IMR-90 (cell line): ENCODE data around the gene FBXW4. TPM values are rescaled to one million over a fixed set of nuclear protein-coding genes. Genes with fewer than 3 reads are reported as not detected.

Experiments
- ATAC-seq: fragments of 200-7000 bp; cut with Tn5 transposase; 2 replicates; pipeline ENCODE4 v1.9.1; 2020; ENCODE audit warnings: low read depth, mild to moderate bottlenecking, moderate library complexity
- BruUV-seq: library from RNA; stranded (reverse); fragments of 400-500 nt; replicated peaks from 2 replicates; lab custom pipeline; 2021; lab: Mats Ljungman, UMichigan
- CTCF ChIA-PET: fragments of 300-600 bp; formaldehyde crosslinking; extraction: SDS; loops from one replicate; lab custom pipeline; 2021; ENCODE audit warnings: antibody characterized with exemption; lab: Yijun Ruan, JAX
- POLR2A ChIA-PET: fragments of 300-600 bp; sonication (Branson Sonifier 250); formaldehyde crosslinking; loops from one replicate; lab custom pipeline; 2022; ENCODE audit warnings: antibody characterized with exemption; ENCODE audit not compliant: unreplicated experiment; lab: Charles Lee
- DNase-seq: peaks from one replicate; pipeline ENCODE4 v3.0.0; 2013
- H2AFZ ChIP-seq: replicated peaks from 2 replicates; pipeline ENCODE3; 2013; ENCODE audit warnings: low read length, mild to moderate bottlenecking; ENCODE audit not compliant: poor library complexity
- H2AK5ac ChIP-seq: 2 replicates; pipeline ENCODE4 v1.6.1; 2013; ENCODE audit warnings: low read depth, low read length, inconsistent platforms
- H2AK9ac ChIP-seq: replicated peaks from 2 replicates; pipeline ENCODE3; 2013; ENCODE audit warnings: mild to moderate bottlenecking, low read depth, low read length, moderate library complexity; ENCODE audit not compliant: poor library complexity
- H2BK120ac ChIP-seq: 2 replicates; pipeline ENCODE4 v1.6.1; 2013; ENCODE audit warnings: low read depth, low read length, inconsistent platforms
- H2BK15ac ChIP-seq: 3 replicates; pipeline ENCODE4 v1.6.1; 2013; ENCODE audit warnings: low read depth, low read length, inconsistent platforms
- H2BK20ac ChIP-seq: 2 replicates; pipeline ENCODE4 v1.6.1; 2013; ENCODE audit warnings: low read depth, mild to moderate bottlenecking, inconsistent platforms, low read length, moderate library complexity
- H2BK5ac ChIP-seq: 2 replicates; pipeline ENCODE4 v1.6.1; 2013; ENCODE audit warnings: mild to moderate bottlenecking, low read depth, low read length, inconsistent platforms; ENCODE audit not compliant: poor library complexity, severe bottlenecking
- H3K14ac ChIP-seq: replicated peaks from 2 replicates; pipeline ENCODE4 v1.6.1; 2013; ENCODE audit warnings: low read depth, low read length, inconsistent platforms
- H3K18ac ChIP-seq: 2 replicates; pipeline ENCODE4 v1.6.1; 2013; ENCODE audit warnings: low read depth, low read length, control low read depth
- H3K23ac ChIP-seq: 2 replicates; pipeline ENCODE4 v1.6.1; 2013; ENCODE audit warnings: low read depth, low read length, inconsistent platforms
- H3K27ac ChIP-seq: 2 replicates; pipeline ENCODE4 v1.5.1; 2013; ENCODE audit warnings: mild to moderate bottlenecking, control low read depth, low read length; ENCODE audit not compliant: insufficient read depth
- H3K27me3 ChIP-seq: 2 replicates; pipeline ENCODE4 v1.6.1; 2013; ENCODE audit warnings: low read length; ENCODE audit not compliant: control insufficient read depth, insufficient read depth
- H3K36me3 ChIP-seq: 2 replicates; pipeline ENCODE4 v1.6.1; 2013; ENCODE audit warnings: low read length, mixed read lengths; ENCODE audit not compliant: control insufficient read depth, insufficient read depth
- H3K4ac ChIP-seq: 2 replicates; pipeline ENCODE4 v1.6.1; 2013; ENCODE audit warnings: low read depth, low read length, inconsistent platforms
- H3K4me1 ChIP-seq: 2 replicates; pipeline ENCODE4 v1.6.1; 2013; ENCODE audit warnings: low read length, mixed read lengths; ENCODE audit not compliant: control insufficient read depth, insufficient read depth
- H3K4me2 ChIP-seq: 2 replicates; pipeline ENCODE4 v1.6.1; 2013; ENCODE audit warnings: low read depth, mild to moderate bottlenecking, control low read depth, low read length, moderate library complexity
- H3K4me3 ChIP-seq: 2 replicates; pipeline ENCODE4 v1.5.1; 2013; ENCODE audit warnings: low read depth, mild to moderate bottlenecking, control low read depth, low read length, moderate library complexity; ENCODE audit not compliant: insufficient read depth
- H3K56ac ChIP-seq: 2 replicates; pipeline ENCODE4 v1.6.1; 2013; ENCODE audit warnings: low read length, inconsistent platforms; ENCODE audit not compliant: insufficient read depth; ENCODE audit errors: extremely low read depth
- H3K79me1 ChIP-seq, 2 experiments: 2 replicates each; pipeline ENCODE4 v1.6.1; 2013; ENCODE audit warnings: low read length in 2 of 2, inconsistent platforms in 1 of 2, low read depth in 1 of 2
- H3K9ac ChIP-seq: 2 replicates; pipeline ENCODE4 v1.6.1; 2013; ENCODE audit warnings: low read depth, low read length, control low read depth
- H3K9me1 ChIP-seq: 2 replicates; pipeline ENCODE4 v1.6.1; 2013; ENCODE audit warnings: low read length, inconsistent platforms; ENCODE audit not compliant: insufficient read depth
- H3K9me3 ChIP-seq: 2 replicates; pipeline ENCODE4 v1.6.1; 2013; ENCODE audit warnings: low read length; ENCODE audit not compliant: control insufficient read depth, insufficient read depth
- H4K20me1 ChIP-seq: 2 replicates; pipeline ENCODE4 v1.6.1; 2013; ENCODE audit warnings: low read length, inconsistent platforms; ENCODE audit not compliant: insufficient read depth
- H4K5ac ChIP-seq: 2 replicates; pipeline ENCODE4 v1.6.1; 2013; ENCODE audit warnings: mild to moderate bottlenecking, low read depth, low read length, control low read depth
- H4K8ac ChIP-seq, 2 experiments: 2 replicates each; pipeline ENCODE4 v1.6.1; 2013; ENCODE audit warnings: low read depth in 2 of 2, low read length in 2 of 2, control low read depth in 1 of 2, inconsistent platforms in 1 of 2
- H4K91ac ChIP-seq: 2 replicates; pipeline ENCODE4 v1.6.1; 2013; ENCODE audit warnings: low read depth, low read length, inconsistent platforms; ENCODE audit not compliant: insufficient read depth
- FOS ChIP-seq: fragments of 150-350 bp; IDR thresholded peaks from 2 replicates; pipeline ENCODE4 v1.6.1; 2016; ENCODE audit warnings: low read depth, low read length
- MAZ ChIP-seq: IDR thresholded peaks from 2 replicates; pipeline ENCODE4 v1.6.1; 2012; ENCODE audit warnings: low read depth, mild to moderate bottlenecking, low read length, improper control_type of control experiment, moderate library complexity, borderline replicate concordance
- WGBS, 2 experiments: methylation state at CpG; one replicate each; pipeline versions ENCODE4 v1.1.5 to v1.1.7; 2013; ENCODE audit warnings: missing lambda C conversion rate in 2 of 2; ENCODE audit not compliant: insufficient read length in 1 of 2; ENCODE audit errors: extremely low coverage in 2 of 2; 5-methylcytosine and 5-hydroxymethylcytosine counted together
- dilution Hi-C: fragments of 300-500 bp; cut with HindIII; formaldehyde crosslinking; loops from one replicate; pipeline ENCODE4 v1.14.3; 2018; ENCODE audit warnings: low sequenced_read_pairs; ENCODE audit not compliant: unreplicated experiment
- in situ Hi-C: fragments of 300-500 bp; cut with MboI; formaldehyde crosslinking; loops from 3 replicates; pipeline ENCODE4 v1.14.3; 2019; ENCODE audit warnings: low sequenced_read_pairs, inconsistent platforms, mixed read lengths
- intact Hi-C: fragments of 100-400 bp; cut with micrococcal nuclease; formaldehyde crosslinking; loops from 2 replicates; pipeline ENCODE4 v1.10.0; 2022
- polyA plus RNA-seq, 3 experiments: library from polyadenylated mRNA; depleted of rRNA; stranded (reverse); fragments of >200 nt; gene quantifications; 2 replicates each; pipeline ENCODE4 v1.2.3, GENCODE V29; 2012; ENCODE audit warnings: low replicate concordance in 1 of 3
- total RNA-seq: library from RNA; depleted of rRNA; stranded (reverse); fragments of >200 nt; gene quantifications from 2 replicates; pipeline ENCODE4 v1.2.3, GENCODE V29; 2012

Gene FBXW4
- total and polyA plus RNA-seq, 2 of the 4 experiments (the other 2 are of a cell fraction): 19.3 to 26.7 TPM

- no peak overlapping the region for H2BK15ac ChIP-seq
- no peak overlapping the region for H3K14ac ChIP-seq
- no peak overlapping the region for H3K56ac ChIP-seq
- H3K9ac ChIP-seq: no peak overlapping the region
- no TSS peak for BruUV-seq
- no peak overlapping the region for H2AK5ac ChIP-seq
- WGBS, 2 experiments: 93% methylated on average over 3 of the region's 7 CpGs; no CpG with 5 or more reads in 1 of the 2 experiments
- no peak overlapping the region for H2BK20ac ChIP-seq
- ATAC-seq (no peak), DNase-seq (no peak)
- H2AFZ ChIP-seq: no peak overlapping the region
- POLR2A ChIA-PET: no interaction called here
- no peaks in the 10 kb centered on the region for H4K20me1 ChIP-seq
- no peak overlapping the region for H2BK5ac ChIP-seq
- peaks cover 7% of the 10 kb centered on the region for H3K9me3 ChIP-seq
- dilution Hi-C loops: no loop called here
- no peak overlapping the region for H3K4me2 ChIP-seq
- in situ Hi-C loops: no loop called here
- H4K8ac ChIP-seq: no peak overlapping the region
- no peak overlapping the region for H3K4me3 ChIP-seq
- H3K79me1 ChIP-seq: no peaks in the 10 kb centered on the region
- no peak overlapping the region for H3K18ac ChIP-seq
- TF ChIP-seq MAZ (no peak), FOS (no peak)
- no peak overlapping the region for H4K91ac ChIP-seq
- H3K23ac ChIP-seq: no peak overlapping the region
- peaks cover 3% of the 10 kb centered on the region; the same call in 1 of the 2 replicates for H3K9me1 ChIP-seq
- H3K36me3 ChIP-seq: peaks cover 26% of the 10 kb centered on the region; the same call in 1 of the 2 replicates
- CTCF ChIA-PET: no interaction called here
- H3K27ac ChIP-seq: no peak overlapping the region
- no peak overlapping the region for H2AK9ac ChIP-seq
- no peak overlapping the region for H4K5ac ChIP-seq
- no peaks in the 10 kb centered on the region for H3K4me1 ChIP-seq
- H3K4ac ChIP-seq: no peak overlapping the region
- intact Hi-C loops: no loop called here
- H2BK120ac ChIP-seq: no peak overlapping the region
- H3K27me3 ChIP-seq: no peaks in the 10 kb centered on the region
Observed at GRCh38 chr10:101577121-101577871, 117.7 kb downstream of the FBXW4 start.
